Calu3 (cell line): ENCODE results near the gene CASQ1. TPM values are rescaled to one million over a fixed set of nuclear protein-coding genes. Genes with fewer than 3 reads are reported as not detected.

Source experiments
- BruUV-seq: library from RNA; stranded (reverse); fragments of 400-500 nt; replicated peaks from 2 replicates; lab custom pipeline; 2021; lab: Mats Ljungman, UMichigan
- CTCF ChIA-PET: fragments of 300-600 bp; sonication (Branson Sonifier 250); formaldehyde crosslinking; loops from one replicate; lab custom pipeline; 2022; ENCODE audit warnings: antibody characterized with exemption; lab: Charles Lee
- DNase-seq: peaks from one replicate; pipeline ENCODE4 v3.0.0; 2022
- H3K27ac Mint-ChIP-seq: one replicate; pipeline ENCODE4 v1.8.0; 2022; ENCODE audit warnings: mixed read lengths; ENCODE audit not compliant: unreplicated experiment
- H3K27me3 Mint-ChIP-seq: one replicate; pipeline ENCODE4 v1.8.0; 2022; ENCODE audit warnings: mixed read lengths; ENCODE audit not compliant: unreplicated experiment
- H3K36me3 Mint-ChIP-seq: one replicate; pipeline ENCODE4 v1.8.0; 2022; ENCODE audit warnings: mild to moderate bottlenecking, moderate library complexity, mixed read lengths; ENCODE audit not compliant: insufficient read depth, unreplicated experiment
- H3K4me1 Mint-ChIP-seq: one replicate; pipeline ENCODE4 v1.8.0; 2022; ENCODE audit warnings: mild to moderate bottlenecking, low read depth, mixed read lengths; ENCODE audit not compliant: unreplicated experiment
- H3K4me3 Mint-ChIP-seq: one replicate; pipeline ENCODE4 v1.8.0; 2022; ENCODE audit warnings: mild to moderate bottlenecking, low read depth, moderate library complexity, mixed read lengths; ENCODE audit not compliant: unreplicated experiment
- H3K9me3 Mint-ChIP-seq: one replicate; pipeline ENCODE4 v1.8.0; 2022; ENCODE audit warnings: low read depth, mixed read lengths; ENCODE audit not compliant: unreplicated experiment
- intact Hi-C: fragments of 100-400 bp; cut with micrococcal nuclease; formaldehyde crosslinking; loops from one replicate; pipeline ENCODE4 v1.10.0; 2022; ENCODE audit not compliant: unreplicated experiment
- total RNA-seq: library from RNA; stranded (reverse); gene quantifications from 2 replicates; pipeline ENCODE4 v1.2.3, GENCODE V29; 2022
- TF ChIP-seq, protein P1 (sequence below): fragments of 200-600 bp; IDR thresholded peaks from one replicate; pipeline ENCODE4 v1.8.0; 2022; ENCODE audit warnings: antibody characterized with exemption; ENCODE audit not compliant: unreplicated experiment

Gene CASQ1
- total RNA-seq, 1 experiment from 2014 or later = not detected

DNA sequence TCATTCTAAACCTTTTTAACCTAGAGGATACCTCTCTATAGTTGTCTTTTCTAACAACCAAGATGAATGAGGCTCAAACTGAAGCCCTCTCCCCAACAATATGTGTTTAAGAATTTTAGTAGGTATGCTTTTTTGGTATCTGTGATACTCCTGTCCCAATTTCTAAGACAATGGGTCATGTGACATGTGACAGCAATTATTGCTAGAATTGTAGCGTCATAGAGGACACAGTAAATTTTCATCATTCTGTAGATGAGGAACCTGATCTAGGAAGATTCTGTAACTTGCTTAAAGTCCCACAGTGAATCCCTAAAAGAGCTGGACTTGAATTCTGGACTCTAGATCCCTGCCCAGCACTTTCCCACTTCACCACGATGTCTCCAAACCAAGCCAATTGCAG lies 11.6 kb upstream of the CASQ1 start:
- Mint-ChIP-seq H3K27ac (no peak overlapping the region), H3K27me3 (peaks cover 79% of the 10 kb centered on the region), H3K36me3 (no peaks in the 10 kb centered on the region), H3K4me1 (no peaks in the 10 kb centered on the region), H3K4me3 (no peak overlapping the region), H3K9me3 (no peaks in the 10 kb centered on the region)
- CTCF ChIA-PET = no interaction called here
- no TSS peak for BruUV-seq
- intact Hi-C loops = no loop called here
- no peak for DNase-seq
- TF ChIP-seq, protein P1, sequence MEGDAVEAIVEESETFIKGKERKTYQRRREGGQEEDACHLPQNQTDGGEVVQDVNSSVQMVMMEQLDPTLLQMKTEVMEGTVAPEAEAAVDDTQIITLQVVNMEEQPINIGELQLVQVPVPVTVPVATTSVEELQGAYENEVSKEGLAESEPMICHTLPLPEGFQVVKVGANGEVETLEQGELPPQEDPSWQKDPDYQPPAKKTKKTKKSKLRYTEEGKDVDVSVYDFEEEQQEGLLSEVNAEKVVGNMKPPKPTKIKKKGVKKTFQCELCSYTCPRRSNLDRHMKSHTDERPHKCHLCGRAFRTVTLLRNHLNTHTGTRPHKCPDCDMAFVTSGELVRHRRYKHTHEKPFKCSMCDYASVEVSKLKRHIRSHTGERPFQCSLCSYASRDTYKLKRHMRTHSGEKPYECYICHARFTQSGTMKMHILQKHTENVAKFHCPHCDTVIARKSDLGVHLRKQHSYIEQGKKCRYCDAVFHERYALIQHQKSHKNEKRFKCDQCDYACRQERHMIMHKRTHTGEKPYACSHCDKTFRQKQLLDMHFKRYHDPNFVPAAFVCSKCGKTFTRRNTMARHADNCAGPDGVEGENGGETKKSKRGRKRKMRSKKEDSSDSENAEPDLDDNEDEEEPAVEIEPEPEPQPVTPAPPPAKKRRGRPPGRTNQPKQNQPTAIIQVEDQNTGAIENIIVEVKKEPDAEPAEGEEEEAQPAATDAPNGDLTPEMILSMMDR = no peak

DNA sequence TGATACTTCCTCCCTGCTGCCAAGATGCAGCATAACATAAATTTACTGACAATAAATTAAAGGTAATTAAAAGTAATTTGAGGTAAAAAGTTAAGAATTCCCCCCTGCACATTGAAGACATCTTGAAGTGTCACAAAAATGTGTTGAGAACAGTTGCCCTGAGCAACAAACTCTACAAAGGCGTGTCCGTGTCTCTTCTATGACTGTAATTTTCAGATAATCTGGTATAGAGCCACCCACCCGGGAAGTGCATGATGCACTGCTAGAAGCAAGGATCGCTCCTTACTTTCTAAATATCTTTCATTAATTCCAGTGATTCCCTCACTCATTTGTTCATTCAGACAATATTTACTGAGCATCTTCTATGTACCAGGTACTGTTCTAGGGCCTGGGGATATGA lies 11.0 kb upstream of the CASQ1 start:
- TF ChIP-seq, protein P1 = no peak
- CTCF ChIA-PET = interaction anchor here (1.1 kb wide), 1 partner anchor 14 kb away, joined by 3 read pairs; no protein-coding TSS in a partner anchor
- no peak overlapping the region for H3K27ac Mint-ChIP-seq
- peaks cover 73% of the 10 kb centered on the region for H3K27me3 Mint-ChIP-seq
- intact Hi-C loops = no loop called here
- BruUV-seq = no TSS peak
- no peak overlapping the region for H3K4me3 Mint-ChIP-seq
- H3K4me1 Mint-ChIP-seq = no peaks in the 10 kb centered on the region
- no peaks in the 10 kb centered on the region for H3K9me3 Mint-ChIP-seq
- H3K36me3 Mint-ChIP-seq = no peaks in the 10 kb centered on the region
- DNase-seq = no peak

DNA sequence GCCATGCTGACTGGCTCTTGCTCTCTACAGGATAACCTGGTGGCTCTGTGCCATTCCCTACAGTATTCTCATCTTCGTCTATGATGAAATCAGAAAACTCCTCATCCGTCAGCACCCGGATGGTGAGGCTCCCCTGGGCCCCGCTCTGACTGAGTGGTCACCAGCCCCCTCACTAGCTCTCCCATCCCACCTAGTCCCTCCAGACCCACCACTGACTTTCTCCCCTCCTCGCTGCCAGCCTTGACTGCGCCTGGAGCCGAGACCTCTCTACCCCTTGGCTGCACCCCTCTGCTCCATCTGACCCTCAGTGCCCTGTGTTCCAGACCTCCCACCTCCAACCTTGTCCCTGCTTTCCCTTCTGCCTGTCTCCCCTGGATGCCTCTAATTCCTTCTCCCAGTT lies 4.1 kb upstream of the CASQ1 start:
- Mint-ChIP-seq H3K27ac (no peak overlapping the region), H3K9me3 (no peaks in the 10 kb centered on the region), H3K36me3 (no peaks in the 10 kb centered on the region), H3K27me3 (peaks cover 56% of the 10 kb centered on the region), H3K4me3 (no peak overlapping the region), H3K4me1 (no peaks in the 10 kb centered on the region)
- BruUV-seq = no TSS peak
- intact Hi-C loops = no loop called here
- CTCF ChIA-PET = no interaction called here
- no peak for DNase-seq
- TF ChIP-seq, protein P1 = no peak

DNA sequence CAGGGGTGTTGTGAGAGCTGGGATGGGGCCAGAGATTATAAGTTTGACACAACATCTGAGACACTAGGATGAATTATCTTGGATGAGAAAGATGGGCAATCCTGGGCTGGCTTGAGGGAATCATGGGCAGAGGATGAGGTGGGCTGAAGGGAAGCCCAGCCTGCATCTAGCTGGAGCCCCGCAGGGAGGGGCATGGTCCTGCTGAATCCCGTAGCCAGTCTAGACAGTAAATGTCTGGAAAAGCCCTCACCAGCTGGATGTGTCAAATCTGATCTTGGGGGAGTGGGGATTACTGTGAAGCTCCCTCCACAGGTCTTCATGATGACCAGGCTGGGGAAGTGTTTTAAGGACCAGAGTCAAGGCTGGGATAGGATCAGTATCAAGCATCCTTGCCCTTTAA lies 3.6 kb upstream of the CASQ1 start:
- no TSS peak for BruUV-seq
- no peaks in the 10 kb centered on the region for H3K9me3 Mint-ChIP-seq

More for the DNA sequence above, 3.6 kb upstream of the CASQ1 start:
- no peak for DNase-seq
- Mint-ChIP-seq H3K4me1 (no peaks in the 10 kb centered on the region), H3K4me3 (no peak overlapping the region), H3K27me3 (peaks cover 51% of the 10 kb centered on the region), H3K27ac (no peak overlapping the region), H3K36me3 (no peaks in the 10 kb centered on the region)
- TF ChIP-seq, protein P1 = no peak
- CTCF ChIA-PET = interaction anchor here (0.6 kb wide), 1 partner anchor 42 kb away, joined by 3 read pairs; no protein-coding TSS in a partner anchor
- intact Hi-C loops = no loop called here
